Cardiac fibroblast (primary cell): ENCODE data around the gene BTBD16.

Experiments used
- DNase-seq, 2 donors: peaks; one replicate each; pipeline versions ENCODE4 v3.0.0 to v3.0.0-alpha.2; 2010; ENCODE audit warnings: low read depth in 2 of 2
- H3K4me3 ChIP-seq, 2 donors: replicated peaks in 1 of 2; 1 replicate in 1 of 2; 2 replicates in 1 of 2; pipeline ENCODE4 v1.5.1; 2011; ENCODE audit warnings: low read depth in 2 of 2, low read length in 2 of 2, mild to moderate bottlenecking in 2 of 2, moderate library complexity in 1 of 2
- CTCF ChIP-seq: IDR thresholded peaks from one replicate; pipeline ENCODE4 v1.5.1; 2011; ENCODE audit warnings: low read depth, mild to moderate bottlenecking, low read length, inconsistent platforms

Gene BTBD16

GRCh38 chr10:122280156-122280555 is 9.1 kb downstream of the BTBD16 start:
- no peak overlapping the region for H3K4me3 ChIP-seq
- no peak for TF ChIP-seq CTCF
- DNase-seq: no peak

GRCh38 chr10:122281018-122281626 is 10.0 kb downstream of the BTBD16 start:
- TF ChIP-seq CTCF: no peak
- no peak overlapping the region for H3K4me3 ChIP-seq
- no peak for DNase-seq

GRCh38 chr10:122281751-122282150 is 10.7 kb downstream of the BTBD16 start:
- no peak for DNase-seq
- TF ChIP-seq CTCF: no peak
- no peak overlapping the region for H3K4me3 ChIP-seq

GRCh38 chr10:122282253-122282671 is 11.2 kb downstream of the BTBD16 start:
- H3K4me3 ChIP-seq: no peak overlapping the region
- peak; percentile 30 to 46 for DNase-seq
- TF ChIP-seq CTCF: no peak

GRCh38 chr10:122282909-122283308 is 11.8 kb downstream of the BTBD16 start:
- TF ChIP-seq CTCF: no peak
- no peak for DNase-seq
- no peak overlapping the region for H3K4me3 ChIP-seq

- H3K4me3 ChIP-seq: no peak overlapping the region
- no peak for DNase-seq
- no peak for TF ChIP-seq CTCF
These were observed 14.7 kb downstream of the BTBD16 start for GRCh38 chr10:122285506-122286444.
